ENCODE results near the gene ESYT2. TPM values are rescaled to one million over a fixed set of nuclear protein-coding genes. Genes with fewer than 3 reads are reported as not detected.

The ESYT2 gene
- total and polyA plus RNA-seq, 2 of the 4 experiments (the other 2 are of a cell fraction): 26.7 to 69.9 TPM

DNA sequence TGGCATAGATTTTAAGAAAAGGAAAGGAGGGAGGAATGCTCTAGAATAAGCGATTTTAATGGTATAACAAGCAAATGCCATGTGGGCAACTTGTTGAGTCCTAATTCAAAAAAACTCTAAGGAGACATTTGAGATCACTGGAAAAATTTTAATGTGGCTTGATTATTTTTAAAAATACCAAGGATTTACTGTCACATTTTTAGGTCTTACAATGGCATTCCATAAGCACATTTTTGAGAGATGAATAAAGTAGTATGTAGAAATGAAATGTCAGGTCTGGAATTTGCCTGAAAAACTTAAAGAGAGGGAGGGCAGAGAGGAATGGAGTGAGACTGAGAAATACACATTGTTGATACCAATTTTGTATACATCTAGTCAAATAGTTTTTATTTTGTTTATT, 145.0 kb downstream of the ESYT2 start:
- in situ Hi-C loops (cut with MboI; ENCODE audit: low sequenced_read_pairs) (no loop called here), dilution Hi-C loops (cut with HindIII; ENCODE audit: low sequenced_read_pairs, unreplicated experiment) (no loop called here), intact Hi-C loops (cut with micrococcal nuclease) (loop anchor here (5.0 kb wide), 1 partner anchor 67 kb away; no protein-coding TSS in a partner anchor)
- BruUV-seq (replicated peaks): no TSS peak
- no peak overlapping the region for H3K9ac ChIP-seq (ENCODE audit: low read depth, low read length)
- no peaks in the 10 kb centered on the region for H3K9me3 ChIP-seq (ENCODE audit: control insufficient read depth, insufficient read depth, low read length)
- TF ChIP-seq BHLHE40 (IDR thresholded peaks at IDR 0.05; ENCODE audit: low read depth, low read length) (no peak), FOS (IDR thresholded peaks at IDR 0.05; ENCODE audit: low read depth, low read length) (no peak), MAFK (IDR thresholded peaks at IDR 0.05; ENCODE audit: low read depth, low read length) (no peak), SMC3 (IDR thresholded peaks at IDR 0.05; ENCODE audit: low read depth, low read length) (no peak)
- TF ChIP-seq, protein P1, sequence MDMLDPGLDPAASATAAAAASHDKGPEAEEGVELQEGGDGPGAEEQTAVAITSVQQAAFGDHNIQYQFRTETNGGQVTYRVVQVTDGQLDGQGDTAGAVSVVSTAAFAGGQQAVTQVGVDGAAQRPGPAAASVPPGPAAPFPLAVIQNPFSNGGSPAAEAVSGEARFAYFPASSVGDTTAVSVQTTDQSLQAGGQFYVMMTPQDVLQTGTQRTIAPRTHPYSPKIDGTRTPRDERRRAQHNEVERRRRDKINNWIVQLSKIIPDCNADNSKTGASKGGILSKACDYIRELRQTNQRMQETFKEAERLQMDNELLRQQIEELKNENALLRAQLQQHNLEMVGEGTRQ (IDR thresholded peaks at IDR 0.05; ENCODE audit: low read depth, low read length): no peak
- TF ChIP-seq, protein P2, sequence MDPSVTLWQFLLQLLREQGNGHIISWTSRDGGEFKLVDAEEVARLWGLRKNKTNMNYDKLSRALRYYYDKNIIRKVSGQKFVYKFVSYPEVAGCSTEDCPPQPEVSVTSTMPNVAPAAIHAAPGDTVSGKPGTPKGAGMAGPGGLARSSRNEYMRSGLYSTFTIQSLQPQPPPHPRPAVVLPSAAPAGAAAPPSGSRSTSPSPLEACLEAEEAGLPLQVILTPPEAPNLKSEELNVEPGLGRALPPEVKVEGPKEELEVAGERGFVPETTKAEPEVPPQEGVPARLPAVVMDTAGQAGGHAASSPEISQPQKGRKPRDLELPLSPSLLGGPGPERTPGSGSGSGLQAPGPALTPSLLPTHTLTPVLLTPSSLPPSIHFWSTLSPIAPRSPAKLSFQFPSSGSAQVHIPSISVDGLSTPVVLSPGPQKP (IDR thresholded peaks at IDR 0.05; ENCODE audit: borderline replicate concordance, low read depth, low read length): no peak
- ATAC-seq (ENCODE audit: low read depth): peak; percentile 78
- H2AFZ ChIP-seq (replicated peaks; ENCODE audit: low read length, poor library complexity): no peak overlapping the region
- peaks cover 4 to 18% of the 10 kb centered on the region in 2 experiments; a peak in 2 of 4 replicates for H3K79me1 ChIP-seq (ENCODE audit: low read depth in 1 of 2, low read length in 2 of 2)
- H3K4me3 ChIP-seq (ENCODE audit: insufficient read depth, low read depth, low read length): no peak overlapping the region
- H2AK9ac ChIP-seq (replicated peaks; ENCODE audit: low read depth, low read length, poor library complexity): no peak overlapping the region
- peak overlapping the region; percentile 71 for H2BK5ac ChIP-seq (ENCODE audit: low read depth, low read length, poor library complexity, severe bottlenecking)
- H4K8ac ChIP-seq (ENCODE audit: low read depth in 2 of 2, low read length in 2 of 2): peak overlapping the region; percentile 73 to 77
- H3K27me3 ChIP-seq (ENCODE audit: control insufficient read depth, insufficient read depth, low read length): no peaks in the 10 kb centered on the region
- peaks cover 9% of the 10 kb centered on the region for H3K36me3 ChIP-seq (ENCODE audit: control insufficient read depth, insufficient read depth, low read length)
- peak overlapping the region; percentile 78 for H3K14ac ChIP-seq (replicated peaks; ENCODE audit: low read depth, low read length)
- ChIA-PET CTCF (no interaction called here), POLR2A (ENCODE audit: unreplicated experiment) (no interaction called here)
- H3K9me1 ChIP-seq (ENCODE audit: insufficient read depth, low read length): peaks cover 6% of the 10 kb centered on the region
- H3K27ac ChIP-seq (ENCODE audit: insufficient read depth, low read length): peak overlapping the region; percentile 92; the same call in 1 of the 2 replicates
- H4K5ac ChIP-seq (ENCODE audit: low read depth, low read length): peak overlapping the region; percentile 53; the same call in 1 of the 2 replicates
- H2BK120ac ChIP-seq (ENCODE audit: low read depth, low read length): peak overlapping the region; percentile 92
- peak overlapping the region; percentile 64; the same call in 1 of the 2 replicates for H3K56ac ChIP-seq (ENCODE audit: extremely low read depth, insufficient read depth, low read length)
- H3K23ac ChIP-seq (ENCODE audit: low read depth, low read length): peak overlapping the region; percentile 41
- peak overlapping the region; percentile 66; the same call in 2 of the 3 replicates for H2BK15ac ChIP-seq (ENCODE audit: low read depth, low read length)
- peak overlapping the region; percentile 91 for H4K91ac ChIP-seq (ENCODE audit: insufficient read depth, low read depth, low read length)
- DNase-seq: peak; percentile 36
- H2BK20ac ChIP-seq (ENCODE audit: low read depth, low read length): peak overlapping the region; percentile 71; the same call in 1 of the 2 replicates
- WGBS, 2 experiments (ENCODE audit: extremely low coverage in 2 of 2, insufficient read length in 1 of 2): no CpG with 5 or more reads among the region's 1 CpG
- H3K4ac ChIP-seq (ENCODE audit: low read depth, low read length): peak overlapping the region; percentile 71; the same call in 1 of the 2 replicates
- H3K4me2 ChIP-seq (ENCODE audit: low read depth, low read length): peak overlapping the region; percentile 28
- peaks cover 14% of the 10 kb centered on the region for H3K4me1 ChIP-seq (ENCODE audit: control insufficient read depth, insufficient read depth, low read length)
- peak overlapping the region; percentile 52; the same call in 1 of the 2 replicates for H2AK5ac ChIP-seq (ENCODE audit: low read depth, low read length)
- no peaks in the 10 kb centered on the region for H4K20me1 ChIP-seq (ENCODE audit: insufficient read depth, low read length)
- H3K18ac ChIP-seq (ENCODE audit: low read depth, low read length): peak overlapping the region; percentile 85
